GM23338 (cell line): ENCODE measurements around the gene CMTM5. TPM values are rescaled to one million over a fixed set of nuclear protein-coding genes. Genes with fewer than 3 reads are reported as not detected.

ENCODE experiments used
- ATAC-seq: fragments of 200-7000 bp; cut with Tn5 transposase; 3 replicates; pipeline ENCODE4 v1.9.1; 2020
- DNase-seq: peaks from one replicate; pipeline ENCODE4 v3.0.0-alpha.2; 2015; ENCODE audit warnings: low spot score
- H2AFZ ChIP-seq: fragments of 200-600 bp; sonication (generic); 2 replicates; pipeline ENCODE4 v1.8.0; 2016; ENCODE audit warnings: antibody characterized with exemption, mild to moderate bottlenecking, moderate library complexity
- H3F3A ChIP-seq: fragments of 200-600 bp; sonication (generic); replicated peaks from 2 replicates; pipeline ENCODE4 v1.8.0; 2017; ENCODE audit warnings: antibody characterized with exemption, mixed run types, low read depth
- H3K27ac ChIP-seq: fragments of 200-600 bp; sonication (generic); 2 replicates; pipeline ENCODE4 v1.6.1; 2016; ENCODE audit warnings: low read depth
- H3K27me3 ChIP-seq: fragments of 200-600 bp; sonication (generic); 2 replicates; pipeline ENCODE4 v1.8.0; 2016; ENCODE audit warnings: mild to moderate bottlenecking, mixed run types, moderate library complexity; ENCODE audit not compliant: insufficient read depth
- H3K36me3 ChIP-seq: fragments of 200-600 bp; sonication (generic); 2 replicates; pipeline ENCODE4 v1.8.0; 2016; ENCODE audit warnings: mild to moderate bottlenecking; ENCODE audit not compliant: insufficient read depth
- H3K4me1 ChIP-seq: fragments of 200-600 bp; sonication (generic); 2 replicates; pipeline ENCODE4 v1.8.0; 2016; ENCODE audit warnings: mild to moderate bottlenecking, moderate library complexity; ENCODE audit not compliant: insufficient read depth
- H3K4me2 ChIP-seq: fragments of 200-600 bp; sonication (generic); 2 replicates; pipeline ENCODE4 v1.7.1; 2017; ENCODE audit warnings: mixed run types
- H3K4me3 ChIP-seq: fragments of 200-600 bp; sonication (generic); 2 replicates; pipeline ENCODE4 v1.6.1; 2016; ENCODE audit warnings: mixed run types
- H3K79me2 ChIP-seq: fragments of 200-600 bp; sonication (generic); replicated peaks from 2 replicates; pipeline ENCODE4 v1.8.0; 2017; ENCODE audit warnings: mild to moderate bottlenecking; ENCODE audit not compliant: insufficient read depth
- H3K9me2 ChIP-seq: fragments of 200-600 bp; sonication (generic); 2 replicates; pipeline ENCODE4 v1.8.0; 2017; ENCODE audit not compliant: insufficient read depth
- H4K20me1 ChIP-seq: fragments of 200-600 bp; sonication (generic); replicated peaks from 2 replicates; pipeline ENCODE4 v1.8.0; 2017; ENCODE audit warnings: mild to moderate bottlenecking; ENCODE audit not compliant: insufficient read depth
- H3K27ac Mint-ChIP-seq: 2 replicates; pipeline ENCODE4 v1.8.0; 2020; ENCODE audit warnings: inconsistent platforms, mild to moderate bottlenecking, moderate library complexity, mixed read lengths
- H3K27me3 Mint-ChIP-seq: 3 replicates; pipeline ENCODE4 v1.8.0; 2022; ENCODE audit warnings: low read depth, mild to moderate bottlenecking, moderate library complexity, mixed read lengths, inconsistent platforms; ENCODE audit not compliant: insufficient read depth, poor library complexity
- H3K36me3 Mint-ChIP-seq: 3 replicates; pipeline ENCODE4 v1.8.0; 2021; ENCODE audit warnings: low read depth, mild to moderate bottlenecking, inconsistent platforms, moderate library complexity, mixed read lengths
- H3K4me1 Mint-ChIP-seq: 3 replicates; pipeline ENCODE4 v1.8.0; 2020; ENCODE audit warnings: mild to moderate bottlenecking, inconsistent platforms, mixed read lengths
- H3K4me3 Mint-ChIP-seq: 3 replicates; pipeline ENCODE4 v1.8.0; 2021; ENCODE audit warnings: moderate library complexity, mild to moderate bottlenecking, inconsistent platforms, mixed read lengths
- H3K9me3 Mint-ChIP-seq: 3 replicates; pipeline ENCODE4 v1.8.0; 2020; ENCODE audit warnings: moderate library complexity, mild to moderate bottlenecking, inconsistent platforms, mixed read lengths
- EZH2 ChIP-seq: fragments of 200-600 bp; sonication (generic); IDR thresholded peaks from one replicate; pipeline ENCODE4 v1.8.0; 2017; ENCODE audit warnings: antibody characterized with exemption, mild to moderate bottlenecking, low read depth; ENCODE audit not compliant: unreplicated experiment
- EZH2phosphoT487 ChIP-seq: fragments of 200-600 bp; sonication (generic); IDR thresholded peaks from one replicate; pipeline ENCODE4 v1.8.1; 2018; ENCODE audit warnings: antibody characterized with exemption; ENCODE audit not compliant: unreplicated experiment
- JUNB ChIP-seq: IDR thresholded peaks from one replicate; pipeline ENCODE4 v1.6.1; 2016; ENCODE audit warnings: antibody characterized with exemption; ENCODE audit not compliant: unreplicated experiment
- NANOG ChIP-seq: IDR thresholded peaks from 2 replicates; pipeline ENCODE4 v1.6.1; 2016; ENCODE audit warnings: antibody characterized with exemption, borderline replicate concordance
- ZNF462 ChIP-seq: fragments of 250-450 bp; sonication (Bioruptor Pico); IDR thresholded peaks from 2 replicates; pipeline ENCODE4 v1.5.0; 2020; ENCODE audit warnings: mild to moderate bottlenecking, moderate library complexity
- polyA plus RNA-seq: library from polyadenylated mRNA; unstranded; fragments of >200 nt; fragmentation: Nextera tagmentation; extraction: Ambion mirVana; gene quantifications from 2 replicates; pipeline ENCODE4 v1.2.1, GENCODE V29; 2016
- total RNA-seq: library from RNA; depleted of rRNA; stranded (reverse); fragments of >200 nt; shearing (Covaris generic); gene quantifications from 2 replicates; pipeline ENCODE4 v1.2.3, GENCODE V29; 2014
- TF ChIP-seq, protein P1 (sequence below), 2 experiments: fragments of 200-600 bp in 1 of 2; sonication (generic) in 1 of 2; conservative IDR thresholded peaks; 2 replicates each; pipeline versions ENCODE4 v1.5.1 to v1.6.1; 2016 to 2017; ENCODE audit warnings: antibody characterized with exemption in 2 of 2, low read depth in 2 of 2, mild to moderate bottlenecking in 2 of 2, moderate library complexity in 1 of 2

CMTM5 gene
- total and polyA plus RNA-seq, 2 experiments from 2014 or later: 0.24 TPM; not detected in 1

GRCh38 chr14:23415821-23416778, 39.3 kb downstream of the CMTM5 start:
- TF ChIP-seq EZH2 (no peak), JUNB (no peak), NANOG (no peak)
- TF ChIP-seq, protein P1, sequence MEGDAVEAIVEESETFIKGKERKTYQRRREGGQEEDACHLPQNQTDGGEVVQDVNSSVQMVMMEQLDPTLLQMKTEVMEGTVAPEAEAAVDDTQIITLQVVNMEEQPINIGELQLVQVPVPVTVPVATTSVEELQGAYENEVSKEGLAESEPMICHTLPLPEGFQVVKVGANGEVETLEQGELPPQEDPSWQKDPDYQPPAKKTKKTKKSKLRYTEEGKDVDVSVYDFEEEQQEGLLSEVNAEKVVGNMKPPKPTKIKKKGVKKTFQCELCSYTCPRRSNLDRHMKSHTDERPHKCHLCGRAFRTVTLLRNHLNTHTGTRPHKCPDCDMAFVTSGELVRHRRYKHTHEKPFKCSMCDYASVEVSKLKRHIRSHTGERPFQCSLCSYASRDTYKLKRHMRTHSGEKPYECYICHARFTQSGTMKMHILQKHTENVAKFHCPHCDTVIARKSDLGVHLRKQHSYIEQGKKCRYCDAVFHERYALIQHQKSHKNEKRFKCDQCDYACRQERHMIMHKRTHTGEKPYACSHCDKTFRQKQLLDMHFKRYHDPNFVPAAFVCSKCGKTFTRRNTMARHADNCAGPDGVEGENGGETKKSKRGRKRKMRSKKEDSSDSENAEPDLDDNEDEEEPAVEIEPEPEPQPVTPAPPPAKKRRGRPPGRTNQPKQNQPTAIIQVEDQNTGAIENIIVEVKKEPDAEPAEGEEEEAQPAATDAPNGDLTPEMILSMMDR (conservative IDR thresholded peaks at IDR 0.05; ENCODE audit: low read depth in 2 of 2): no peak
- no peak for ATAC-seq
- Histone ChIP-seq H3K27me3 (no peaks in the 10 kb centered on the region), H3K27ac (no peak overlapping the region), H3K4me1 (no peaks in the 10 kb centered on the region), H3K9me2 (peaks cover 8% of the 10 kb centered on the region), H3K79me2 (no peaks in the 10 kb centered on the region), H3K4me2 (no peak overlapping the region), H4K20me1 (no peaks in the 10 kb centered on the region), H3K36me3 (no peaks in the 10 kb centered on the region), H3K4me3 (no peak overlapping the region), H2AFZ (no peak overlapping the region), H3F3A (no peaks in the 10 kb centered on the region)
- H3K36me3 Mint-ChIP-seq: no peaks in the 10 kb centered on the region; the same call in 2 of the 3 replicates
- no peak overlapping the region for H3K27ac Mint-ChIP-seq
- no peaks in the 10 kb centered on the region; the same call in 2 of the 3 replicates for H3K9me3 Mint-ChIP-seq
- peaks cover 5% of the 10 kb centered on the region; the same call in 2 of the 3 replicates for H3K4me1 Mint-ChIP-seq
- peaks cover 35% of the 10 kb centered on the region for H3K27me3 Mint-ChIP-seq
- DNase-seq: no peak
- H3K4me3 Mint-ChIP-seq: no peak overlapping the region

- H3K4me3 Mint-ChIP-seq: no peak overlapping the region
- no peaks in the 10 kb centered on the region for H3F3A ChIP-seq
Observed at GRCh38 chr14:23416801-23417200, 40.0 kb downstream of the CMTM5 start.

More at GRCh38 chr14:23416801-23417200, 40.0 kb downstream of the CMTM5 start:
- TF ChIP-seq EZH2 (no peak), JUNB (no peak), EZH2phosphoT487 (no peak), NANOG (no peak), ZNF462 (CRISPR knock-in tag) (no peak)
- H3K4me1 Mint-ChIP-seq: peaks cover 5% of the 10 kb centered on the region; the same call in 2 of the 3 replicates
- DNase-seq (no peak), ATAC-seq (no peak)
- peaks cover 35% of the 10 kb centered on the region for H3K27me3 Mint-ChIP-seq
- Histone ChIP-seq H3K4me1 (no peaks in the 10 kb centered on the region), H3K4me3 (no peak overlapping the region), H2AFZ (no peak overlapping the region), H3K79me2 (no peaks in the 10 kb centered on the region), H4K20me1 (no peaks in the 10 kb centered on the region), H3K36me3 (no peaks in the 10 kb centered on the region), H3K9me2 (peaks cover 9% of the 10 kb centered on the region), H3K27me3 (no peaks in the 10 kb centered on the region), H3K27ac (no peak overlapping the region), H3K4me2 (no peak overlapping the region)
- no peaks in the 10 kb centered on the region; the same call in 2 of the 3 replicates for H3K36me3 Mint-ChIP-seq
- no peaks in the 10 kb centered on the region for H3K9me3 Mint-ChIP-seq
- H3K27ac Mint-ChIP-seq: no peak overlapping the region
